Thyroid gland (tissue), 4 donors: ENCODE data around the gene MIAT. TPM values are rescaled to one million over a fixed set of nuclear protein-coding genes. Genes with fewer than 3 reads are reported as not detected.

Experiments
- DNase-seq, 2 donors: peaks; one replicate each; pipeline ENCODE4 v3.0.0-alpha.2; 2019
- H3K27ac ChIP-seq, 3 donors: fragments of 200-600 bp; sonication (generic); 1 replicate in 2 of 3; 2 replicates in 1 of 3; pipeline ENCODE4 v1.5.1; 2016 to 2019; ENCODE audit warnings: mild to moderate bottlenecking in 1 of 3, moderate library complexity in 1 of 3
- H3K27me3 ChIP-seq: fragments of 200-600 bp; sonication (generic); one replicate; pipeline ENCODE4 v1.5.1; 2019
- H3K36me3 ChIP-seq, 2 donors: fragments of 200-600 bp; sonication (generic); one replicate each; pipeline ENCODE4 v1.5.1; 2016 to 2019
- H3K4me1 ChIP-seq, 2 donors: fragments of 200-600 bp; sonication (generic); one replicate each; pipeline ENCODE4 v1.5.1; 2017 to 2019
- H3K4me3 ChIP-seq, 3 donors: fragments of 200-600 bp; sonication (generic); replicated peaks in 1 of 3; 1 replicate in 2 of 3; 2 replicates in 1 of 3; pipeline ENCODE4 v1.5.1; 2016; ENCODE audit warnings: mild to moderate bottlenecking in 1 of 3
- H3K9me3 ChIP-seq: fragments of 200-600 bp; sonication (generic); one replicate; pipeline ENCODE4 v1.5.1; 2017
- POLR2A ChIP-seq, 2 donors: fragments of 450-650 bp; IDR thresholded peaks; one replicate each; pipeline ENCODE4 v1.6.1; 2017; ENCODE audit warnings: antibody characterized with exemption in 2 of 2, mild to moderate bottlenecking in 2 of 2, moderate library complexity in 1 of 2
- WGBS, 2 donors: methylation state at CpG; one replicate each; pipeline ENCODE4 v1.1.5; 2017; 5-methylcytosine and 5-hydroxymethylcytosine counted together
- intact Hi-C: fragments of 100-400 bp; cut with DNase I; formaldehyde crosslinking; loops from one replicate; pipeline ENCODE4 v1.15.1; 2023
- total RNA-seq, 4 donors: library from RNA; depleted of rRNA; stranded (reverse); fragments of >200 nt; gene quantifications; one replicate each; pipeline ENCODE4 v1.2.3, GENCODE V29; 2016
- TF ChIP-seq, protein P1 (sequence below), 6 experiments: fragments of 200-600 bp in 3 of 6; fragments of 450-650 bp in 3 of 6; sonication (generic) in 3 of 6; IDR thresholded peaks; one replicate each; pipeline ENCODE4 v1.5.1; 2016 to 2019; ENCODE audit warnings: antibody characterized with exemption in 6 of 6, mild to moderate bottlenecking in 2 of 6, inconsistent platforms in 1 of 6, moderate library complexity in 1 of 6

MIAT gene
- 1 to 10 TPM in 3 of 4 donors, under 1 TPM in 1; 0.67 to 2.6 (median 1.2) TPM for total RNA-seq

DNA sequence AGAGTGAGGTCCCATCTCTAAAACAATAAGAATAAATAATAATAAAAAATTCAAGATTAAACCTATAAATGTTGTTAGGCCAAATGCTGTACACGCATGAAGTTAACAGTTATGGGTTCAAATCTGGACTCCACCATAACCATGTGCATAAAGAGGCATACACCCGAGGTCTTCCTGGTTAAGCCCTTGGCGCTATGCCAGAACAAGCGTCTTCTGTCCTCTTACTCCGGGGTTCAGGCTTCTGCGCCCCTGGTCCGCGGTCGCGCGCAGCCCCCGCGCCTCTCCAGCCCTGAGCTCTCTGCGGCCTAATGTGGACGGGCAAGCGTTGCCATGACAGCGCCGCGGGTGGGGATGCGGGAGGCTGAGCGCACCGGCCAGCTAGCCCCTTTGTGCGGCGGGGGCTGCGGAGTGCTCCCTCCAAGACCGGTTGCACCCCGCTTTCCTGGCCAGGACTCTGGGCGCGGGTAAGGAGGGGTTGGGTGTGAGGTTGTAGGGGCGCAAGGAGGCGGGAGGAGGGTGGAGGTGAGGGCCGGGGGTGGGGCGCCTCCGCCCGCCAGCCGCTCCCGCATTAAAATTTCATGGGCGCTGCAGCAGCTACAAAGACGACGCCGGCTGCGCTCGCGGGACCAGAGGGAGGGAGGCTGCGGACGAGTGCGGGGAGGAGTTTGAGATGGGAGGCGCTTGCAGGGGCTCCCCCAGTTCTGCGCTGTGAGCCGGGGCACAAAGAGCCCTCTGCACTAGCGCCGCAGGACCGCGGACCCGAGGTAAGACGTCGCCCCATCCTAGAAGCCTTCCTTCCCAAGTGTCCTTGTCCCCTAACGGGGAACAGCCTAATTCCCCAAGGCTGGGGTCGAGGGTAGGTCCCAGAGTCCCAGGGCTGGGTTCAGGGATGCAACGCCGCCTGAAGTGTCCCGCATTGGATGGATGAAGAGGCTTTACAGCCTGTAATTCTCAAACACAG lies at the start of gene MIAT:
TSS of gene MIAT (plus strand) at position 698 of the 961 bp plus-strand sequence.
- peak in 1 of 2 donors; percentile 17 for DNase-seq
- WGBS, 2 donors: 2 to 4% methylated on average over 25 to 29 of the region's 62 CpGs
- no peaks in the 10 kb centered on the region for H3K36me3 ChIP-seq
- peaks cover 9 to 23% of the 10 kb centered on the region in 2 donors for H3K4me1 ChIP-seq
- no peak within 1 kb of the TSS for H3K27ac ChIP-seq
- no peaks in the 10 kb centered on the region for H3K9me3 ChIP-seq
- no peak for TF ChIP-seq POLR2A (IDR thresholded peaks at IDR 0.05)
- TF ChIP-seq, protein P1, sequence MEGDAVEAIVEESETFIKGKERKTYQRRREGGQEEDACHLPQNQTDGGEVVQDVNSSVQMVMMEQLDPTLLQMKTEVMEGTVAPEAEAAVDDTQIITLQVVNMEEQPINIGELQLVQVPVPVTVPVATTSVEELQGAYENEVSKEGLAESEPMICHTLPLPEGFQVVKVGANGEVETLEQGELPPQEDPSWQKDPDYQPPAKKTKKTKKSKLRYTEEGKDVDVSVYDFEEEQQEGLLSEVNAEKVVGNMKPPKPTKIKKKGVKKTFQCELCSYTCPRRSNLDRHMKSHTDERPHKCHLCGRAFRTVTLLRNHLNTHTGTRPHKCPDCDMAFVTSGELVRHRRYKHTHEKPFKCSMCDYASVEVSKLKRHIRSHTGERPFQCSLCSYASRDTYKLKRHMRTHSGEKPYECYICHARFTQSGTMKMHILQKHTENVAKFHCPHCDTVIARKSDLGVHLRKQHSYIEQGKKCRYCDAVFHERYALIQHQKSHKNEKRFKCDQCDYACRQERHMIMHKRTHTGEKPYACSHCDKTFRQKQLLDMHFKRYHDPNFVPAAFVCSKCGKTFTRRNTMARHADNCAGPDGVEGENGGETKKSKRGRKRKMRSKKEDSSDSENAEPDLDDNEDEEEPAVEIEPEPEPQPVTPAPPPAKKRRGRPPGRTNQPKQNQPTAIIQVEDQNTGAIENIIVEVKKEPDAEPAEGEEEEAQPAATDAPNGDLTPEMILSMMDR (IDR thresholded peaks at IDR 0.05): no peak
- H3K4me3 ChIP-seq: peak within 1 kb of the TSS in 1 of 3 donors; percentile 9
- intact Hi-C loops: no loop called here
- peaks cover 23% of the 10 kb centered on the region for H3K27me3 ChIP-seq

GRCh38 chr22:26608129-26608528 lies 49.3 kb upstream of the MIAT start:
- TF ChIP-seq POLR2A (IDR thresholded peaks at IDR 0.05): no peak
- TF ChIP-seq, protein P1 (IDR thresholded peaks at IDR 0.05): no peak
- intact Hi-C loops: no loop called here
- WGBS, 2 donors: 37 to 44% methylated on average over 2 of the region's 2 CpGs

DNA sequence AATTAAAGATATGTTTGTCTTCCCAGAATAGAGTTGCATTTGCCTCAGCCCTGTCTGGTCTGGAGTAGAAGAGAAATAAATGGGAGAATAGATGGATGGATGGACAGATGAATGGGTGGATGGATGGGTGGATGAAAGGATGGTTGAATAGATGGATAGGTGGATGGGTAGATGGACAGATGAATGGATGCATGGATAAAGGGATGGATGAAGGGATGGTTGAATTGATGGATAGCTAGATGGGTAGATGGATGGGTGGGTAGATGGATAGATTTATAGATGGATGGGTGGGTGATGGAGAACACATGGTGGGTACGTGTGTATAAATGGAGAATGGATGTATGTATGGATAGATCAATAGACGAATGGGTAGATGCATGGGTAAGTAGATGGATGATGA lies 48.1 kb upstream of the MIAT start:
- no peak overlapping the region for H3K27ac ChIP-seq
- no peak for DNase-seq
- H3K4me3 ChIP-seq: no peak overlapping the region

More at GRCh38 chr22:26608129-26608528, 49.3 kb upstream of the MIAT start:
- Histone ChIP-seq H3K4me1 (no peaks in the 10 kb centered on the region), H3K27ac (no peak overlapping the region), H3K27me3 (peaks cover 3% of the 10 kb centered on the region), H3K4me3 (no peak overlapping the region), H3K36me3 (no peaks in the 10 kb centered on the region), H3K9me3 (no peaks in the 10 kb centered on the region)
- no peak for DNase-seq

GRCh38 chr22:26610072-26610958 lies 47.1 kb upstream of the MIAT start:
- DNase-seq: no peak
- intact Hi-C loops: no loop called here
- TF ChIP-seq, protein P1 (IDR thresholded peaks at IDR 0.05): no peak
- no peak overlapping the region for H3K27ac ChIP-seq
- H3K4me1 ChIP-seq: no peaks in the 10 kb centered on the region
- H3K4me3 ChIP-seq: no peak overlapping the region
- no peaks in the 10 kb centered on the region for H3K9me3 ChIP-seq
- H3K27me3 ChIP-seq: peaks cover 3% of the 10 kb centered on the region
- H3K36me3 ChIP-seq: no peaks in the 10 kb centered on the region
- WGBS, 2 donors: 77 to 82% methylated on average over 12 of the region's 12 CpGs

More for the DNA sequence above, 48.1 kb upstream of the MIAT start:
- no peaks in the 10 kb centered on the region for H3K36me3 ChIP-seq
- no peaks in the 10 kb centered on the region for H3K9me3 ChIP-seq
- H3K4me1 ChIP-seq: no peaks in the 10 kb centered on the region
- 88 to 97% methylated on average over 2 of the region's 2 CpGs for WGBS, 2 donors
- TF ChIP-seq, protein P1 (IDR thresholded peaks at IDR 0.05): no peak
- TF ChIP-seq POLR2A (IDR thresholded peaks at IDR 0.05): no peak
- H3K27me3 ChIP-seq: peaks cover 3% of the 10 kb centered on the region
- intact Hi-C loops: no loop called here
